Fibroblast of the conjunctiva (primary cell): Measurements from ENCODE around the gene OR8G1.
A peak's percentile ranks its signal among the peaks of the same experiment; 100 is the strongest.
"Not testable (repeated sequence)": the region's sequence is repeated elsewhere in the genome, so short reads cannot be mapped to it uniquely, and the experiment has no call there.

Experiments used
- DNase-seq: peaks from one replicate; pipeline ENCODE4 v3.0.0-alpha.2; 2010; ENCODE audit warnings: low read depth

OR8G1 gene

GRCh38 chr11:124238512-124238911 is 2.4 kb upstream of the OR8G1 start:
- DNase-seq = no peak

GRCh38 chr11:124249869-124250268 is 9.0 kb downstream of the OR8G1 start:
- not testable (repeated sequence) for DNase-seq

- no peak for DNase-seq
Measured at GRCh38 chr11:124256076-124256475, 15.2 kb downstream of the OR8G1 start, which contains the start of gene OR8G5. OR8G5 (plus strand) TSS chr11:124256376; CDS start chr11:124264932, 8,556 bp downstream.

GRCh38 chr11:124265041-124265440 is 24.1 kb downstream of the OR8G1 start:
- DNase-seq = not testable (repeated sequence)

GRCh38 chr11:124270886-124271285 is 30.0 kb downstream of the OR8G1 start:
- DNase-seq = not testable (repeated sequence)

GRCh38 chr11:124274000-124274399 is 33.1 kb downstream of the OR8G1 start:
- no peak for DNase-seq

GRCh38 chr11:124276081-124276480 is 35.2 kb downstream of the OR8G1 start:
- no peak for DNase-seq

- DNase-seq = no peak
Measured at GRCh38 chr11:124277207-124277606, 36.3 kb downstream of the OR8G1 start.

- no peak for DNase-seq
Measured at GRCh38 chr11:124277804-124278203, 36.9 kb downstream of the OR8G1 start.

GRCh38 chr11:124278261-124278660 is 37.4 kb downstream of the OR8G1 start:
- no peak for DNase-seq

GRCh38 chr11:124285610-124286344 is 44.9 kb downstream of the OR8G1 start:
- DNase-seq = peak; percentile 6

- DNase-seq = no peak
Measured at GRCh38 chr11:124294687-124295086, 53.8 kb downstream of the OR8G1 start.

GRCh38 chr11:124296016-124296415 is 55.1 kb downstream of the OR8G1 start:
- DNase-seq = no peak

- DNase-seq = no peak
Measured at GRCh38 chr11:124297921-124298320, 57.0 kb downstream of the OR8G1 start.

- DNase-seq = peak; percentile 10
Measured at GRCh38 chr11:124301548-124301947, 60.7 kb downstream of the OR8G1 start.

GRCh38 chr11:124302347-124303125 is 61.6 kb downstream of the OR8G1 start:
- DNase-seq = no peak
